Activated T-cell treated with anti-CD3 and anti-CD28 coated beads, Interleukin-2, amount 50 U/mL, for 4 hours (primary cell): ENCODE data around the gene BNC2. TPM values are rescaled to one million over a fixed set of nuclear protein-coding genes. Genes with fewer than 3 reads are reported as not detected.
"Not testable (repeated sequence)": the region's sequence is repeated elsewhere in the genome, so short reads cannot be mapped to it uniquely, and the experiment has no call there.

Experiments
- ATAC-seq, 2 donors: fragments of 200-7000 bp; cut with Tn5 transposase; one replicate each; pipeline ENCODE4 v1.10.0; 2021
- DNase-seq: peaks from one replicate; pipeline ENCODE4 v3.0.0-alpha.2; 2020
- H3K27me3 Mint-ChIP-seq: one replicate; pipeline ENCODE4 v1.8.0; 2021; ENCODE audit warnings: low read depth, mixed read lengths
- H3K36me3 Mint-ChIP-seq: one replicate; pipeline ENCODE4 v1.8.0; 2022; ENCODE audit warnings: mixed read lengths; ENCODE audit not compliant: insufficient read depth
- H3K4me1 Mint-ChIP-seq: one replicate; pipeline ENCODE4 v1.8.0; 2021; ENCODE audit warnings: low read depth, mixed read lengths
- H3K4me3 Mint-ChIP-seq: one replicate; pipeline ENCODE4 v1.8.0; 2021; ENCODE audit warnings: mild to moderate bottlenecking, moderate library complexity, mixed read lengths
- H3K9me3 Mint-ChIP-seq: one replicate; pipeline ENCODE4 v1.8.0; 2021; ENCODE audit warnings: mixed read lengths
- total RNA-seq, 3 donors: library from RNA; stranded (reverse); gene quantifications; one replicate each; pipeline ENCODE4 v1.2.1, GENCODE V29; 2021

BNC2 gene
- total RNA-seq, 3 donors from 2014 or later, result 0.08 to 0.29 (median 0.25) TPM

DNA sequence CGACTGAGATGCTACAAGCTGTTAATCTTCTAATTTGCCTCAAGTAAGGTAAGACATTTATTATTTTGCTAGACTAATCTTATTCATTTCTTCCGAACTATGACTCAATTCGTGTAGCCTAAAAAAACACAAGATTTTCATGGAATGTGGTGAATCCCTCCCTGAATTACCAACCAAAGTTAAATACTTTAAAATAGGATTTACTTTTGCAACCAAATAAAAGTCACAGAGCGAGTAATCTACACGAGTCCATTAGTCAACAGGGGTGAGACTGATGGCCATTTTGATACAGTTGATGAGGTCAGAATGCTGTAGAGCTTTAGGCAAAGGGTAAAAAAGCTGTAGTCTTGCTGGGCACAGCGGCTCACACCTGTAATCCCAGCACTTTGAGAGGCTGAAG is 13.1 kb upstream of the BNC2 start:
- no peaks in the 10 kb centered on the region for H3K27me3 Mint-ChIP-seq
- H3K9me3 Mint-ChIP-seq, result peaks cover 15% of the 10 kb centered on the region
- no peak overlapping the region for H3K4me3 Mint-ChIP-seq
- no peaks in the 10 kb centered on the region for H3K36me3 Mint-ChIP-seq
- DNase-seq (no peak), ATAC-seq (no peak)
- H3K4me1 Mint-ChIP-seq, result no peaks in the 10 kb centered on the region

DNA sequence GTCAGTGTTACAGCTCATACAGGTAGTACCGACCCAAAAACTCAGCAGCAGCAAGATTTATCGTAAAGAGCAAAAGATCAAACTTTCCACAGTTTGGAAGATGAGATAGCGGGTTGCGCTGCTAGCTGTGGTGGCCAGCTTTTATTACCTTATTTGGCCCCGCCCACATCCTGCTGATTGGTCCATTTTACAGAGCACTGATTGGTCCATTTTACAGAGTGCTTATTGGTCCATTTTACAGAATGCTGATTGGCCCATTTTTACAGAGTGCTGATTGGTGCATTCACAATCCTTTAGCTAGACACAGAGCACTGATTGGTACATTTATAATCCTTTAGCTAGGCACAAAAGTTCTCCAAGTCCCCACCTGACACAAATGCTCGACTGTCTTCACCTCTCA is 12.0 kb upstream of the BNC2 start:
- not testable (repeated sequence) for ATAC-seq, H3K4me3 Mint-ChIP-seq, H3K36me3 Mint-ChIP-seq, H3K27me3 Mint-ChIP-seq, DNase-seq, H3K4me1 Mint-ChIP-seq
- H3K9me3 Mint-ChIP-seq, result peaks cover 15% of the 10 kb centered on the region

DNA sequence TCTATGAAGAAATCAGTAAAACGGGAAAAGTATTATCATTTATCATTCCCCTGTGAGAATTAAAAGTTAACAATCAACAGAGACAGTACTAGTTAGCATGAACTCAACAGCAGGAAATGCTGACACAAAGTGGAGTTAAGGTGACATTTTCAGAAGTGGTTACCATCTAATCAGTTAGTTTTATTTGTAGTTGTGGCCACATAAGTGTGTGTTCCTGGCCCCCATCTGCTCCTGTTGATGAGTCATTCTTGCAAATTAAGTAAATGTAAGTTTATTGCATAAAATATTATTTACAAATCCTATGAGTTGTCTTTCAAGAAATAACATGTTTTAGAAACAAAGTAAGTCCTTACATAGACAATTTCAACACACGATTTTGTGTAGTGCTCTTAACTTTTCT is 8.9 kb upstream of the BNC2 start:
- H3K36me3 Mint-ChIP-seq, result no peaks in the 10 kb centered on the region
- no peak overlapping the region for H3K4me3 Mint-ChIP-seq
- ATAC-seq, result no peak

DNA sequence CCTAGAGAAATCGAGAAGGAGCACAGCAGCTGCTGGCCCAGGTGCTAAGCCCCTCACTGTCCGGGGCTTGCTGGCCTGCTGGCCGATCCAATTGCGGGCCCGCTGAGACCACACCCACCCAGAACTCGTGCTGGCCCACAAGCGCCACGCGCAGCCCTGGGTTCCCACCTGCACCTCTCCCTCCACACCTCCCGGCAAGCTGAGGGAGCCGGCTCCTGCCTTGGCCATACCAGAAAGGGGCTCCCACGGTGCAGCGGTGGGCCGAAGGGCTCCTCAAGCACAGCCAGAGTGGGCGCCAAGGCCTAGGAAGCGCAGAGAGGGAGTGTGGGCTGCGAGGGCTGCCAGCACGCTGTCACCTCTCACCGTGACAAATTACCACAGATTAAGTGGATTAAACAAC is 6.8 kb upstream of the BNC2 start:
- Mint-ChIP-seq H3K4me3 (no peak overlapping the region), H3K36me3 (no peaks in the 10 kb centered on the region), H3K4me1 (no peaks in the 10 kb centered on the region), H3K9me3 (peaks cover 11% of the 10 kb centered on the region), H3K27me3 (peaks cover 10% of the 10 kb centered on the region)
- no peak for ATAC-seq
- DNase-seq, result no peak

More for the DNA sequence above, 8.9 kb upstream of the BNC2 start:
- Mint-ChIP-seq H3K4me1 (no peaks in the 10 kb centered on the region), H3K27me3 (no peaks in the 10 kb centered on the region), H3K9me3 (peaks cover 15% of the 10 kb centered on the region)
- no peak for DNase-seq

DNA sequence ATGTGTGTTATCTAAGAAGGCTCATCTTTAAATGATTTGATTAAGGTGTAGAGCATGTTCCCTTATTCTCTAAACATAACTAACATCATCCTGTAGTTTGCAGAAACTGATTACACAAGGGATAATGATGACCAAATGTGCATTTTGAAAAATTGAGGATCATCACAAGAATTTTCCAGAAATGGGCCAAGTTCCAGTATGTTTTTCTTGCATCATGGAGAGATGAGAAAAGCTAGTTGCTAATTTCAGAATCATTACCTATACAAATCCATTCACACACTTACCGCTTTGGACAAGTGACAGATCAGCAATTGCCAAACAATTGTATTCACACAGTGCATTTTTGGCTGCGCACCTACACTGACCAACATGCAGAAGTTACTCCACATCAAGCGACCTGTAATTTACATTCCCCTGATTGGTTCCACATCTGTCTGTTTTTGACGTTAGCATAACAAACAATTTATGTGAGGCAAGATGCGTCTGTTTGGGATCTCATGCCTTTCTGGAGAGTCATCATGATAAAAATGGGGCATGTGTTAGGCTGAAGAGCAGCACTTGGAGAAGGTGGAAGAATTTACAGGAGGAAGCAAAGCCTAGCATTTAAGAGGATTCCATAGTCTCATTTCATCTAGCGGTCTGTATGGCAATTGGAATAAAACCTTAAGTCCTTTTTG is 2.8 kb upstream of the BNC2 start:
- Mint-ChIP-seq H3K4me1 (peaks cover 8% of the 10 kb centered on the region), H3K9me3 (peaks cover 3% of the 10 kb centered on the region), H3K4me3 (no peak overlapping the region), H3K36me3 (no peaks in the 10 kb centered on the region), H3K27me3 (peaks cover 34% of the 10 kb centered on the region)
- DNase-seq (no peak), ATAC-seq (no peak)

DNA sequence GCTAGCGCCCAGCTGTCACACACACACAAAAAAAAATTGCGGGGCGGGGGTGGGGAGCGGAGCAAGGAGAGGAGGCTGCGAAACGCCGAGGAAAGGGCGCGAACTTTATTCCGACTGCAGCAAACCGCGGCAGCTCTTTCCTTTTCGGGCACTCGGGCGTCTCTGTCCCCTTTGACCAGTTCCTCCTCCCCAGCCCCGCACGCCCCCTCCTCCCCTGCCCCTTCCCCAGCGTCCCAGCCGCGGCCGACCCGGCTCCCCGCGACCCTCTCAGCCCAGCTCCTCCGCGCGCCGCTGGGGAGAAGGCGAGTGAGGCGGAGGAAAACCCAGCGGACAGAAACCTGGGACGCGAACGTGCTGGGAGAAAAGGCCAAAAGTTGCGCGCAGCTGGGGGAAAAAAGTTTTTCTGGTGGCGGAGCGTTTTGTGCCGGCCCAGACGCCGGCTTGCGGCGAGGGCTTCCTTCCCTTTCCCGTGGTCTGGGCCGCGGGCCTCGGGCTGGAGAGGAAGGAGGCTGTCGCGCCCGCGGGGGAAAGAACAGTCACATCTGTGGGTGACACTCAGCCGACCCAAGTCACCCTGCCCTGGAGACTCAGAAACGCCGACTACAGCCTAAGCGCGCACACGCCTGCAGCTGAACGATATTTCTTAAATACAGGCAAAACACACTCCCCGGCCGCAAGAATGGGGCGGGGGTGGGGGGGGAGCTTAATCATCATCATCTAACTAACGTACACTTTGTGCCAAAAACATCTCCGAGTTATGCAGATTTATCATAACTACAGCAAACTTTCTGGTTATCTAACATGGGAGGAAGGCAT is 1.1 kb upstream of the BNC2 start:
- DNase-seq (no peak), ATAC-seq (no peak)
- H3K4me3 Mint-ChIP-seq, result no peak overlapping the region
- peaks cover 8% of the 10 kb centered on the region for H3K4me1 Mint-ChIP-seq
- no peaks in the 10 kb centered on the region for H3K36me3 Mint-ChIP-seq
- no peaks in the 10 kb centered on the region for H3K9me3 Mint-ChIP-seq
- peaks cover 34% of the 10 kb centered on the region for H3K27me3 Mint-ChIP-seq

DNA sequence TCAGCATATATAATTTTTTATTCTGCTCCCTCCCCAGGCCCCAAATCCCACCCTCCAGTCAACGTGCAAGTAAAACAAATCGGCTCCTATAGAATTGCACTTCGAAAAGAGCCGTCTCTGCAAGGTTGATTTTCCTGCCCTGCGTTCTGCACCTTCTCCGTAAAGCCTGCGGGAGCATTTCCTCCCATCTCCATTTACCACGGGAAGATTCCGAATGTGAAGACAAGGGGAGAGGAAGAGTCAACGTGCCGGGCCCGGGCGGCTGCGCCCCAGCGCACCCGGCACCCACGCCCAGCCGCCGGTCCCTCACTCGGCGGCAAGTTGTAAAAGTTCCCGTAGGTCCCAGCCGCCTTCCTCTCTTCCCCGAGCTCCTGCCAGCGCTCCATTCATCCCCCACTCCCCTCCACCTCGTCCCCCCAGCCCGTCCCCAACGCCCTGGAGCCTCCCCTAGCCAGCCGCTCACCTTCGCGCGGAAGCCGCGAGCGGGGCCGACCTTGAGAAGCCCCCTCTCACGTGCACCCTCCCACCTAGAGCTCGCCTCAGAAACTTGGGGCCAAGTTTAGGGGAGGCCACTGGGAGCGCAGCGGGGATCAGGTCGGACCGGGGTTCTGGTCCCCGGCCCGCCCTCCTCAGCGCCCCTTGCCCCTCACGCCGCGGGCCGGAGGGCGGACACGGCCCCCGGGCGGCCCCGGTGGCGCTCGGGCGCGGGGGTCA is 431 bp downstream of the BNC2 start:
- peaks cover 34% of the 10 kb centered on the region for H3K27me3 Mint-ChIP-seq
- DNase-seq (no peak), ATAC-seq (peak in 1 of 2 donors; percentile 52)
- peaks cover 8% of the 10 kb centered on the region for H3K4me1 Mint-ChIP-seq
- peak overlapping the region; percentile 8 for H3K4me3 Mint-ChIP-seq
- no peaks in the 10 kb centered on the region for H3K9me3 Mint-ChIP-seq
- H3K36me3 Mint-ChIP-seq, result no peaks in the 10 kb centered on the region

DNA sequence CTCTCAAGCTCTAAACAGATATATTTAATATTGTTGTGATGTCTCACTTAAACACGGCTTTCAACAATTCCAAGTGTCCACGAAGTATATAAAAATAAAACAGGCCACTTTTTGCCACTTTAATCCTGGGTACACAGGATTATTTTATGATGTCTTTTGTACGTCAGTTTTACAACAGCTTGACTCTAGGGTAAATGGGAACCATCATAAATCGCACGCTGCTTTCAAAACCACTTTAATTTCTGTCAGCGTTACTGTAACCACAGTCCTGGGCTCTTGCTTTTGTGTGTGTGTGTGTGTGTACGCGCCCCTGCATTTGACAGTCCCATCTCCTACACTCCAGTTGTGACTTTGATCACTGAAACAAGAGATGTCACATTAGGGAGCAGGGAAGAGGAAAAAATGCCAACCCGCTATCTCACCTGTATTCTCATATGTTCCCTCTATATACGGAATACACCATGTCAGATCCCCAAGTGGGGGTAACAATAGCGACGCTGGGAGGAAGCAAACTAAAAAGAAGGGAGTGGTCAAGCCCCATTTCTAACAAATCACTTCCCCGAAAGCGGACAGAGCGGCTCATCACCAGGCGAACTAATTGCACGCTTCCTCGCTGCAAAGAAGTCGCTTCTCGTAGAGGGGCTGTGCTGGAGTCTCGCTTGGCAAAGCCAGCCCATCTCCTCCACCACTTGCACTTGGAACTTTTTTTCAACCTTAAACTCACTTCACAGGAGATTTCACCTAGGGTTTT is 1.2 kb downstream of the BNC2 start:
- Mint-ChIP-seq H3K4me1 (peaks cover 8% of the 10 kb centered on the region), H3K9me3 (no peaks in the 10 kb centered on the region), H3K36me3 (no peaks in the 10 kb centered on the region), H3K27me3 (peaks cover 34% of the 10 kb centered on the region), H3K4me3 (peak overlapping the region; percentile 17)
- no peak for ATAC-seq
- no peak for DNase-seq

DNA sequence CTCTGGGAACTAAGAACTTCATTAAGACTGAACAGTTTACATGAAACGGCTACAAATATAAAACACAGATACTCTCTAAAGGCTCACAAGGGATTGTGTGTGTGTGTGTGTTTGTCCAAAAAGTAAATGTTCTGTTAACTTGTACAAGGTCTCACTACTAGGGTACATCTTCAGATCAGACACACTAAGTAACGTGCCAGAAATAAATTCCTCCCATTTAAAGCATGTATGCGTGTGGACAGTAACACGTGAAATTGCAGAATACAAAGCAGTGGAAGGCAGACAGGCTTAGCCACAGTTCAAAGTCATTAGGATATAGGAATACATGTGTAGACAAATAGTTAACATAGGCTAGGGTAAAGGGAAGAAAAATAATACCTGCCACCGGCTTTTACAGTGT is 1.8 kb downstream of the BNC2 start:
- Mint-ChIP-seq H3K4me1 (peaks cover 8% of the 10 kb centered on the region), H3K27me3 (peaks cover 34% of the 10 kb centered on the region), H3K4me3 (no peak overlapping the region), H3K36me3 (no peaks in the 10 kb centered on the region), H3K9me3 (no peaks in the 10 kb centered on the region)
- DNase-seq (no peak), ATAC-seq (no peak)

DNA sequence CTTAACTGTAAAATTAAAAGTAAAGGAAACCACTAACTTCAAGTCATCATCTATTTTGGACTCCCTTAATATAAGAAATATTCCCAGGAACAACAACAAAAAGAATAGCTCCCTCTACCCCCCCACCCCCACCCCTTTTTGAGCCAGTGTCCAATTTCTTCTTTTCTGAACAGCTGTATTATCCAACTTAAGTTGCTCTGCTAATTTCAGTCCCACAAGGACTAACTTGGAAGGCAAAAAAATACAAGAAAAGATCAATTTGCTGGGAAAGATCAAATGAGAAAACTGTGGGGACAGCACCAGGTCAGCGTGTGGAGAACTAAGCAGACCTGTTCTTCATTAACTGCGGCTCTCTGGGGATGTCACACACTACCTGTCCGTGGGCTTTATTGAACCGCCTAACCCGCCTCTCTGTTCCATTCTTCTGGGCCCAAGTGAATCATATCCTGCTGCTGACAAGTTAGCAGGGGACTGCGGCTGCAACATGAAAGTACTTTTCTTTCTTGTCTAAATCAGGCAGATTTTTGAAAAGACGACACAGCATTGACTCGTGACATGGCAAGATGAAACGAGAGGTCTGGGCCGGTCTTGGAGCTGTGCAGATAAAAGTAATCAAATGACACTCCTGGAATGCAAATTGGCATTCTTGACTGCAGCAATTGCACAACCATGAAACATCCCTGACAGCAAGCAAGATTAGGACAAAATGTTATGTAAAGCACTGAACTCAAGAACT is 2.7 kb downstream of the BNC2 start:
- H3K4me1 Mint-ChIP-seq, result peaks cover 8% of the 10 kb centered on the region
- ATAC-seq, result no peak
- DNase-seq, result no peak
- no peaks in the 10 kb centered on the region for H3K36me3 Mint-ChIP-seq
- H3K9me3 Mint-ChIP-seq, result no peaks in the 10 kb centered on the region
- H3K4me3 Mint-ChIP-seq, result no peak overlapping the region
- peaks cover 27% of the 10 kb centered on the region for H3K27me3 Mint-ChIP-seq

DNA sequence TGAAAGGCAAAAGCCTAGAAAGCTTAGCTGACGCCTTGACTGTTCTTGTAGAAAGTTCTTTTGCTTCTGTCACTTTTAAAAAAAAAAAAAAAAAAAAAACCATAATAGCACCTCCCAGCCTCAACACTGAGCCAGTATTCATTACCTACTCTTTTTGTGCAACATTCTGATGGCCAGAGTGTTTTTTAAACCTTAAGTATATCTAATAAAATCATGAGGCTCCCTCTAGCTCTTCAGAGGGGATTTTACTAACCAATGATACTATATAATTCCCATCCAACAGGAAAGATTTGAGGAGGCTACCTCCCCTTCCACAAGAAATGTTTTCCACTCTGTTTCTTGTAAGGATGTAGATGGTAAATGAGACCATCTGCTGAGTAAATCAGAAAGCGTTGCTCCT is 3.9 kb downstream of the BNC2 start:
- DNase-seq (no peak), ATAC-seq (no peak)
- no peak overlapping the region for H3K4me3 Mint-ChIP-seq
- H3K27me3 Mint-ChIP-seq, result peaks cover 18% of the 10 kb centered on the region
- no peaks in the 10 kb centered on the region for H3K36me3 Mint-ChIP-seq
- no peaks in the 10 kb centered on the region for H3K9me3 Mint-ChIP-seq
- H3K4me1 Mint-ChIP-seq, result peaks cover 6% of the 10 kb centered on the region

DNA sequence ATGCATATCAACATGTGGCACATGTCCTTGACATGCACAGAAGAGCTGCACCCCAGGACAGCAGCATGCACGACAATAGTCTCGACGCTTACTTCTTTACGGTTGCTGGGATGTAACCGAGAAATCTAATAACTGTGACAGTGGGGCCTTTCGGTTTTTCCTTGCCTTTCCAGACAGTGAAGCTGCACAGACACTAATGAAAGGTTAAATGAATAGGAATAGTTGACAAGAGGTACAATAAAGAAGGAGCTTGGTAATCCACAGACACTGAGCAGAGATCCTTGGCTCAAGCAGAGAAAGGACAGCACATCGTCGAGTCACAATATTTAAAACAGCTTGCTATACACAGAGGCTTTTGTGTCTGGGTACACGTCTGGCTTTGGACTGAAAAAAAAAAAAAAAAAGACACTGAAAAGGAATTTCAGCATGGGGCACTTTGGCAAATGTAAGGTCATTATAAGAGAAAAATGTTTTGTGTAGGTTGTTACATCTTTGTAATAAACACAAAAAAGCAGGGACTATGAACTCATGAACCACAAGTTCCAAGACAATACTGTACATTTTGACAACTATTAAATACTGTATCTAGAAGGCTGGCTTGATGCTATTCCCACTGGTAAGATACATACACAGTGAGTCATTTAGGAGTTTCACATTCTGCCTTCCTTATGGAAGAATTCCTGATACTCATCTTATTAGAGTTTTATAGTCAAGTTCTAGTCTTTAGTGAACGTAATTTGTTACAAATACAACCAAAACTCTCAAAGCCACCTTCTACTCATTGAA is 5.6 kb downstream of the BNC2 start:
- Mint-ChIP-seq H3K4me1 (peaks cover 4% of the 10 kb centered on the region), H3K27me3 (peaks cover 13% of the 10 kb centered on the region), H3K36me3 (no peaks in the 10 kb centered on the region), H3K4me3 (no peak overlapping the region), H3K9me3 (no peaks in the 10 kb centered on the region)
- DNase-seq (no peak), ATAC-seq (no peak)

DNA sequence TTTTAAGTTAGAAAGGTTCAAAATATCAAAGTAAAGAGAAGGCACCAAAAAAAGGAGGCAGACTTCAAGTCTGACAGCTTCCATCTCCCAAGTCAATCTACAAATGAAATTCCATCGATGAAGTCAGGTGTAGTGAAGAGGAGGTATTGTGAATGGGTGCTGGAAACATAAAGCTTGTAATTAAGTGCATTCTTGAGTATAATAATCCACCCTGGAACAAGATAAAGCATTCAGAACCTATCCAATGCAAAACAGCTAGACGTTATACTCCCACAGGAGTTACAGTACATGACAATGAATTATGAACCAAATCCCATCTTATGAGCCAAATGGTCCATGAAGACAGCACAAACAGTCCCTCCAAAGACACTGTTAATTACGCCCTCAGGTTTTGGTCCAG is 22.3 kb downstream of the BNC2 start:
- ATAC-seq (no peak), DNase-seq (no peak)
- H3K36me3 Mint-ChIP-seq, result no peaks in the 10 kb centered on the region
- H3K27me3 Mint-ChIP-seq, result no peaks in the 10 kb centered on the region
- no peaks in the 10 kb centered on the region for H3K9me3 Mint-ChIP-seq
- no peak overlapping the region for H3K4me3 Mint-ChIP-seq
- no peaks in the 10 kb centered on the region for H3K4me1 Mint-ChIP-seq
